GM12875 (cell line): ENCODE results near the gene DDX59.

ENCODE experiments used
- H3K4me3 ChIP-seq: one replicate; pipeline ENCODE4 v1.5.1; 2011; ENCODE audit warnings: low read depth, low read length, control low read depth
- CTCF ChIP-seq: IDR thresholded peaks from 2 replicates; pipeline ENCODE4 v1.5.1; 2011; ENCODE audit warnings: low read depth, mild to moderate bottlenecking, control low read depth, inconsistent platforms, low read length, moderate library complexity, borderline replicate concordance; ENCODE audit not compliant: insufficient read depth

Gene DDX59

GRCh38 chr1:200671235-200671786, 1.6 kb upstream of the DDX59 start:
- TF ChIP-seq CTCF: no peak

DNA sequence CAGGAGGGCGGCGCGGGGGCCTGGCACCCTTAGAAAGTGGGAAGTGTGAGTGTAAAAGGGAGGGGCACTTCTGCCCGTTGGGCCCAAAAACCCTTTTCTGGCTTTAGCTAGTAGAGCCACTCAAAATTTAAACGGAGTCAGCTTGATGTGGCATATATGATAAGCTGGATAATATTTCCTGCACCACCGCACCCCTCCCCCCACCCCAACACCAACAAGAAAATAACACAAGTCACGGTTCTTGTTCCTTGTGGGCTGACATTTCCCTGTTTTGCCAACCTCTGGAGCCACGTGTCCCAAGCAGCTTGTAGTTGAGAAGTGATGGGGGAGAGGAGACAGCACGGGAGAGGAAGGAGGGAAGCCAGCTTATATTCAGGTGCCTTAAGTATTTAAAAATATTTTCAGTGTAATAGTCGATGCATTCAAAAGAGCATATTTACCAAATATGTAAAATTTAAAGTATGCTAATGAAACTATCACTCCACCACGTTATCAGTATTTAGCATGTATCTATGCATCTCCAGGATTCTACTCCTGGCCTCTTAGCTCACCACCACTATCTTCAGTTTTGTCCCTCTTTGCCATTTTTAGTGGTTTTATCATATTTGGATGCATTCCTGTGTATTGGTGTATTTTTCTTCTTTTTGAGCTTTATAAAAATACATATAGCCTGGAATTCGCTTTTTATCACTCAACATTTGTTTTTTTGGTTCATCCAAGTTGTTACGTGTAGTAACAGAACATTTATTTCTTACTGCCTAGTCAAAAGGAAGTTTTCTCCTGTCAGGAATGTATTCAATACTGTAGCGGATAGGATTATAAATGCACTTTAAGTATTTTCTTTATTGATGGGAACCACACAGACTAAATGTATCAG, 773 bp upstream of the DDX59 start:
- no peak for TF ChIP-seq CTCF
- H3K4me3 ChIP-seq: peak overlapping the region; percentile 99

More at GRCh38 chr1:200671235-200671786, 1.6 kb upstream of the DDX59 start:
- no peak overlapping the region for H3K4me3 ChIP-seq

- H3K4me3 ChIP-seq: peak overlapping the region; percentile 99
- TF ChIP-seq CTCF: no peak
Observed at GRCh38 chr1:200668514-200669313, 993 bp downstream of the DDX59 start.

- H3K4me3 ChIP-seq: no peak overlapping the region
- TF ChIP-seq CTCF: no peak
Observed at GRCh38 chr1:200666309-200666708, 3.4 kb downstream of the DDX59 start.

DNA sequence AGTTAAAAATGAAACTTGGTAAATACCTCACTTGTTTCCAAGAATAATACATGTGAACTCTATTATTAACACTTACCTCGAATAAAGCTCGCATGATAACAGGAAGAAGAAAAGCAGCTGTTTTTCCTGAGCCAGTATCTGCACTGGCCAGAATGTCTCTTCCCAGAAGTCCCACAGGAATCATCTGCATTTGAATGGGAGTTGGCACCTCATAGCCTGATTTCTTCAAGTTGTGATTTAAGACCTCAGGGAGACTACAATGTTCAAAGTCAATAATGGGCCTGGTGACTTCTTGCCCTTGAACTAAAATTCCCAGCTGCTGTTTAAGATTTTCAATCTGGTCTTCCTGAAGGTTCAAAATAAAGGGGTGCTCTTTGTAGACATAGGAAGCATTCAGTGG, 3.8 kb downstream of the DDX59 start:
- TF ChIP-seq CTCF: no peak
- no peak overlapping the region for H3K4me3 ChIP-seq

- no peak for TF ChIP-seq CTCF
- H3K4me3 ChIP-seq: no peak overlapping the region
Observed at GRCh38 chr1:200660719-200661118, 9.0 kb downstream of the DDX59 start.
